B cell (primary cell): Measurements from ENCODE around the gene TXNRD1.

ENCODE experiments used
- EZH2 ChIP-seq: IDR thresholded peaks from 2 replicates; pipeline ENCODE4 v1.6.1; 2012; ENCODE audit warnings: borderline replicate concordance, low read depth, mild to moderate bottlenecking, moderate library complexity, low read length; ENCODE audit not compliant: insufficient read depth, poor library complexity, severe bottlenecking
- TF ChIP-seq, protein P1 (sequence below): fragments of 200-600 bp; IDR thresholded peaks from one replicate; pipeline ENCODE4 v1.8.0; 2022; ENCODE audit warnings: antibody characterized with exemption, mild to moderate bottlenecking

DNA sequence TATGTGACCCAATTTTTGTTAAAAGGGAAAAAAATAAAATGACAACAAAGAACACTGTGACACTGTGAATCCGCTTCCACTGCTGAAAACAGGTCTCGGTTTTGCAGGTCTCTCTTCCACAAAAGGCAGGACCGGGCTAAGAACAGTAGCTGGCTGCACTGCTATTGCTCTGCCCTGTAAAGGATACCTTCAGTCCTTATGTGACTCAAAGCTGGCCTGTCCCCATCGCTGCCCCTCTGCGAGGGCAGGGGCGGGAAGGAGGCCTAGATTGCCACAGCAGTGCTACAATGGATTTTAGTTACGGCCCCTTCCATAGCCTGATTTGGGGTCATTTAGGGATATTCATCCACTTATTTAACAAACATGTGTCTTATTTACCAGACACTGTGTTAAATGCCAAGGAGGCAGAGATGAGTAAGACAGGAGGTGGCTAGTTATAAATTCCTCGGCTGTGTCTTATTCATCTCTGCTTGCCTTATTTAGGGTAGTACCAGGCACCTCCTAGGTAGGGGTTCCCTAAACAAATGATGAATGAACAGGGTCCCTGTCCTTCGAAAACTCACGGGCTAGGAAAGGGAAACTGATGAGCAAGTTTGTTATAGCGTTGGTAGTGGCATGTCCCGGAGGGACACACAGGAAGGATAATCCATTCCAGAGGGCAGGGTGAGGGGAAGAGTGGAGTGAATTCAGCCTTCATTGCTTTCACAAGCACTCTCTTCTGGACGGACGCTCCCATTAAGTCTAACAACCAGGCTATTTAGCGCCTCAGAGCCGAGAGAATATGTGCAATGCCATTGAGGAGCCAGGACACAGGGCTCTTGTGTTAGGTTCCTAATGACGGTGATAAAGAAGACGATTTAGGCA, 161.3 kb downstream of the TXNRD1 start:
- TF ChIP-seq, protein P1, sequence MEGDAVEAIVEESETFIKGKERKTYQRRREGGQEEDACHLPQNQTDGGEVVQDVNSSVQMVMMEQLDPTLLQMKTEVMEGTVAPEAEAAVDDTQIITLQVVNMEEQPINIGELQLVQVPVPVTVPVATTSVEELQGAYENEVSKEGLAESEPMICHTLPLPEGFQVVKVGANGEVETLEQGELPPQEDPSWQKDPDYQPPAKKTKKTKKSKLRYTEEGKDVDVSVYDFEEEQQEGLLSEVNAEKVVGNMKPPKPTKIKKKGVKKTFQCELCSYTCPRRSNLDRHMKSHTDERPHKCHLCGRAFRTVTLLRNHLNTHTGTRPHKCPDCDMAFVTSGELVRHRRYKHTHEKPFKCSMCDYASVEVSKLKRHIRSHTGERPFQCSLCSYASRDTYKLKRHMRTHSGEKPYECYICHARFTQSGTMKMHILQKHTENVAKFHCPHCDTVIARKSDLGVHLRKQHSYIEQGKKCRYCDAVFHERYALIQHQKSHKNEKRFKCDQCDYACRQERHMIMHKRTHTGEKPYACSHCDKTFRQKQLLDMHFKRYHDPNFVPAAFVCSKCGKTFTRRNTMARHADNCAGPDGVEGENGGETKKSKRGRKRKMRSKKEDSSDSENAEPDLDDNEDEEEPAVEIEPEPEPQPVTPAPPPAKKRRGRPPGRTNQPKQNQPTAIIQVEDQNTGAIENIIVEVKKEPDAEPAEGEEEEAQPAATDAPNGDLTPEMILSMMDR = no peak
- TF ChIP-seq EZH2 = no peak
